VCaP (cell line): Measurements from ENCODE around the gene ZNF451.

ENCODE experiments used
- H3K27ac ChIP-seq: fragments of 450-650 bp; 2 replicates; pipeline ENCODE4 v1.5.1; 2017
- CTCF ChIP-seq: fragments of 450-650 bp; conservative IDR thresholded peaks from 2 replicates; pipeline ENCODE4 v1.5.1; 2017; ENCODE audit warnings: mild to moderate bottlenecking, moderate library complexity

Gene ZNF451

DNA sequence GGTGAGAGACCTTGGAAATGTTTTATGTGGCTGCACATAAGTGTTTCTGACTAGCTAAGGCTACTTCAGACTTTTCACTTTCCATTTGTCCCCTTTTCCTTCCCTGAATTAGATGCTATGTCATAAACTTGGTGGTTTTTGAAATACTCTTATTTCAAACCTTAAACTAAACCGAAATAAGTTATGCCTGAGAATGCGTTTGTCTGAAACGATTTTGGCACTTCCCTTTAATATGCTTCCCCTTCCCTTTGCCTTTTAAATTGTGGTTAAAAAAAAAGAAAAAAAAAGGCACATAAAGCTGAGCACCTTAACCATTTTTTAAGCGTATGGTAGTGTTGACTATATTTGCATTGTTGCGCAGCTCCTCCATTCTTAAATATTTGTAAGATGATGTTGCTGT is 14.3 kb downstream of the ZNF451 start:
- H3K27ac ChIP-seq, result no peak overlapping the region

GRCh38 chr6:57106990-57107389 is 17.0 kb downstream of the ZNF451 start:
- no peak for TF ChIP-seq CTCF
- H3K27ac ChIP-seq, result no peak overlapping the region

More for the DNA sequence above, 14.3 kb downstream of the ZNF451 start:
- TF ChIP-seq CTCF, result no peak

- TF ChIP-seq CTCF, result no peak
- H3K27ac ChIP-seq, result no peak overlapping the region
Measured at GRCh38 chr6:57108691-57109090, 18.7 kb downstream of the ZNF451 start.

DNA sequence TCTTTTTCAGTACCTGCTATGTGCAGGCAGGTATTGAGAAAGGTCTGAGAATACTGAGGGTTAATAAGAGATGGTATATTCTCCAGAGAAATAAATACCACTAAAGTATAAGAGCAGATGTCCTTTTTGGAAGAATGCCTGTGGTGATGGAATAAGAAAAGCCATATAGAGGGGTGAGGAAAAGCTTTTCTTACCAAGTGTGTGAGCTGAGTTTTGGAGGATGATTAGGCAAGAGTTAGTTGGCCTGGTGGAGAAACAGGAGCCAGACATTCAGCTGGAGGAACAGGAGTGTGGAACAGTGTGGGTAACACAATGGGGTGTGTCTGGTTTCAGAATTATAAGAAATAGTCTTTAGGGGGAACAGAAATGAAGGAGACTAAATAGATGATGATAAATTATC is 19.9 kb downstream of the ZNF451 start:
- no peak for TF ChIP-seq CTCF
- H3K27ac ChIP-seq, result no peak overlapping the region

- no peak for TF ChIP-seq CTCF
- no peak overlapping the region for H3K27ac ChIP-seq
Measured at GRCh38 chr6:57113105-57113504, 23.1 kb downstream of the ZNF451 start.

DNA sequence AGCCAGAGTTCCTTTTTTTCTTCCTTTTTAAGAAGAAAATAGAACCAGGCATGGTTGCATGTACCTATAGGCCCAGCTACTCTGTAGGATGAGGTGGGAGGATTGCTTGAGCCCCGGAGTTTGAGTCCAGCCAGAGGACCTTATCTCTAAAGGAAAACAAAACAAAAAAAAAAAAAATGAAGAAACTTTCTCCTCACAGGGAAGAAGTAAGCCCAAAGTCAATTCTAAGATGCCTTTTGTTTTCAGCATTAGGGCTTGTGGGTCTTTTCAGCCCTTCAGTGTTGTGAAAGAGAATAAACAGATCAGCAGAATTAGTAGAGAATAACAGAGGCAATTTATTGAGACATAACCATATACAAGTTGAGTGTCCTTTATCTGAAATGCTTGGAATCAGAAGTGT is 26.8 kb downstream of the ZNF451 start:
- no peak overlapping the region for H3K27ac ChIP-seq
- TF ChIP-seq CTCF, result no peak

- TF ChIP-seq CTCF, result no peak
- H3K27ac ChIP-seq, result no peak overlapping the region
Measured at GRCh38 chr6:57117796-57118195, 27.8 kb downstream of the ZNF451 start.

- H3K27ac ChIP-seq, result no peak overlapping the region
Measured at GRCh38 chr6:57123111-57123510, 33.1 kb downstream of the ZNF451 start.

More at GRCh38 chr6:57123111-57123510, 33.1 kb downstream of the ZNF451 start:
- no peak for TF ChIP-seq CTCF
